Upper lobe of right lung (tissue), 1 donor: ENCODE results near the gene AARS1. TPM values are rescaled to one million over a fixed set of nuclear protein-coding genes. Genes with fewer than 3 reads are reported as not detected.
A peak's percentile ranks its signal among the peaks of the same experiment; 100 is the strongest.
"Not testable (repeated sequence)": the region's sequence is repeated elsewhere in the genome, so short reads cannot be mapped to it uniquely, and the experiment has no call there.

ENCODE experiments used
- ATAC-seq: fragments of 200-7000 bp; cut with Tn5 transposase; one replicate; pipeline ENCODE4 v1.9.1; 2020; ENCODE audit warnings: mild to moderate bottlenecking, moderate library complexity
- DNase-seq: peaks from one replicate; pipeline ENCODE4 v3.0.0-alpha.2; 2020
- H3K27ac ChIP-seq: fragments of 200-600 bp; one replicate; pipeline ENCODE4 v1.8.0; 2022
- H3K27me3 ChIP-seq: fragments of 200-600 bp; one replicate; pipeline ENCODE4 v1.8.0; 2022; ENCODE audit warnings: mild to moderate bottlenecking
- H3K36me3 ChIP-seq: fragments of 200-600 bp; one replicate; pipeline ENCODE4 v1.8.0; 2022
- H3K4me1 ChIP-seq: fragments of 200-600 bp; one replicate; pipeline ENCODE4 v1.8.0; 2022
- H3K4me3 ChIP-seq: fragments of 200-600 bp; one replicate; pipeline ENCODE4 v1.8.0; 2022; ENCODE audit warnings: mild to moderate bottlenecking
- H3K9me3 ChIP-seq: fragments of 200-600 bp; one replicate; pipeline ENCODE4 v1.8.0; 2022
- intact Hi-C: fragments of 100-400 bp; cut with DNase I; formaldehyde crosslinking; loops from one replicate; pipeline ENCODE4 v1.11.0; 2022
- total RNA-seq: library from RNA; stranded (reverse); fragmentation: NEBNext Ultra II Directional; extraction: Animal tissue kit (Norgen Biotek cat#: 25700); gene quantifications from one replicate; pipeline ENCODE4 v1.2.1, GENCODE V29; 2021
- TF ChIP-seq, protein P1 (sequence below): fragments of 200-600 bp; IDR thresholded peaks from one replicate; pipeline ENCODE4 v1.8.0; 2022; ENCODE audit warnings: antibody characterized with exemption
- donor health status: DM: no; HTN: yes; CAD: no; lungs with severe emphysema.

Gene AARS1
- total RNA-seq, 1 donor from 2014 or later, result 113 TPM

- H3K4me1 ChIP-seq, result peaks cover 4% of the 10 kb centered on the region
- no peak overlapping the region for H3K27ac ChIP-seq
- TF ChIP-seq, protein P1, sequence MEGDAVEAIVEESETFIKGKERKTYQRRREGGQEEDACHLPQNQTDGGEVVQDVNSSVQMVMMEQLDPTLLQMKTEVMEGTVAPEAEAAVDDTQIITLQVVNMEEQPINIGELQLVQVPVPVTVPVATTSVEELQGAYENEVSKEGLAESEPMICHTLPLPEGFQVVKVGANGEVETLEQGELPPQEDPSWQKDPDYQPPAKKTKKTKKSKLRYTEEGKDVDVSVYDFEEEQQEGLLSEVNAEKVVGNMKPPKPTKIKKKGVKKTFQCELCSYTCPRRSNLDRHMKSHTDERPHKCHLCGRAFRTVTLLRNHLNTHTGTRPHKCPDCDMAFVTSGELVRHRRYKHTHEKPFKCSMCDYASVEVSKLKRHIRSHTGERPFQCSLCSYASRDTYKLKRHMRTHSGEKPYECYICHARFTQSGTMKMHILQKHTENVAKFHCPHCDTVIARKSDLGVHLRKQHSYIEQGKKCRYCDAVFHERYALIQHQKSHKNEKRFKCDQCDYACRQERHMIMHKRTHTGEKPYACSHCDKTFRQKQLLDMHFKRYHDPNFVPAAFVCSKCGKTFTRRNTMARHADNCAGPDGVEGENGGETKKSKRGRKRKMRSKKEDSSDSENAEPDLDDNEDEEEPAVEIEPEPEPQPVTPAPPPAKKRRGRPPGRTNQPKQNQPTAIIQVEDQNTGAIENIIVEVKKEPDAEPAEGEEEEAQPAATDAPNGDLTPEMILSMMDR, result no peak
- H3K9me3 ChIP-seq, result peaks cover 5% of the 10 kb centered on the region
- H3K4me3 ChIP-seq, result no peak overlapping the region
- ATAC-seq (no peak), DNase-seq (no peak)
- intact Hi-C loops, result no loop called here
- no peaks in the 10 kb centered on the region for H3K36me3 ChIP-seq
- H3K27me3 ChIP-seq, result no peaks in the 10 kb centered on the region
These were observed 11.8 kb upstream of the AARS1 start for GRCh38 chr16:70301121-70301520.

DNA sequence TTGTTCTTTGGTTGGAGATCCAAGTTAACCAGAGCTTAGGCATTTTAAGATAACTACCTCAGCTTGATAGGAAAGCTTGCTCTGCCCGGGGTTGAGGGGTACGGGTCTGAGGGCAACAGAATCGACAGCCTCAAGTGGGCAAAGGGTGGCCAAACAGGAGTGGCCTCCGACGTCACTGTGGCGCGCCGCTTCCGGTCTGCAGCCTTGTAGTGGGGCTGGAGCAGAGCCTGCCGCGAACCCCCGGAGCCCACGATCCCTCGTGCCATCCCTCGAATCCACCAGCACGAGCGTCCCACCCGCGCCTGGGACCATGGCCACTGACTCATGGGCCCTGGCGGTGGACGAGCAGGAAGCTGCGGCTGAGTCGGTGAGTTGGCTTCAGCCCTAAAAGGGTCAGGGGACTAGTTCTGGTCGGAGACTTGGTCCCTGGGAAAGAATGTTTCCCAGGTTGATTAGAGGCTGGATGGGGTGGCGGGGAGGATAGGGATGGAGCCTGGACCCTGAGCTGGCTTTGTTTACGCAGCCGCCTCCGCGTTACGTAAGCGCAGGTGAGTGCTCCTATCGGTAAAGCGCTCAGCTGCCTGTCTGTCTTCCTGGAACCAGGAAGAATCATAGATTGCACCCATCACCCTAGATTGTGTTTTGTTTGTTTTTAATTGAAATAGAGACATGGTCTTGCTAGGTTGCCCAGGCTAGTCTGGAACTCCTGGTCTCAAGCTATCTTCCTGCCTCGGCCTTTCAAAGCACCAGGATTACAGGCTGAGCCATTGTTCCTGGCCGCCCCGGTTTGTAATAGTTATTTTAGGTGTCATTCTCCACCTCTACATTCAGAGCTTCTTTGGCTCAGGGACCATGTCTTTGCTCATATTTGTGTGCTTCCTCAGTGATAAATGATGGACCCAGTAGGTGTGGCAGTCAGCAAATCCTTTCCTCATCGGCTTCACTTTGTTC is 10.0 kb upstream of the AARS1 start, which contains the start of gene DDX19B:
Gene DDX19B (plus strand): TSS at position 199 of the 951 bp plus-strand sequence. CDS start 112 bp downstream, at position 311.
- DNase-seq (peak; percentile 93), ATAC-seq (peak; percentile 97)
- Histone ChIP-seq H3K36me3 (no peaks in the 10 kb centered on the region), H3K4me1 (peaks cover 4% of the 10 kb centered on the region), H3K4me3 (peak within 1 kb of the TSS; percentile 81), H3K27me3 (no peaks in the 10 kb centered on the region), H3K9me3 (peaks cover 5% of the 10 kb centered on the region), H3K27ac (peak within 1 kb of the TSS; percentile 95)
- TF ChIP-seq, protein P1, result no peak
- intact Hi-C loops, result no loop called here

- Histone ChIP-seq H3K4me3 (no peak overlapping the region), H3K9me3 (peaks cover under 1% of the 10 kb centered on the region), H3K36me3 (no peaks in the 10 kb centered on the region), H3K4me1 (peaks cover 4% of the 10 kb centered on the region), H3K27me3 (no peaks in the 10 kb centered on the region), H3K27ac (no peak overlapping the region)
- no peak for DNase-seq
- ATAC-seq, result no peak
- TF ChIP-seq, protein P1, result no peak
- intact Hi-C loops, result no loop called here
These were observed 6.3 kb upstream of the AARS1 start for GRCh38 chr16:70295634-70296033.

DNA sequence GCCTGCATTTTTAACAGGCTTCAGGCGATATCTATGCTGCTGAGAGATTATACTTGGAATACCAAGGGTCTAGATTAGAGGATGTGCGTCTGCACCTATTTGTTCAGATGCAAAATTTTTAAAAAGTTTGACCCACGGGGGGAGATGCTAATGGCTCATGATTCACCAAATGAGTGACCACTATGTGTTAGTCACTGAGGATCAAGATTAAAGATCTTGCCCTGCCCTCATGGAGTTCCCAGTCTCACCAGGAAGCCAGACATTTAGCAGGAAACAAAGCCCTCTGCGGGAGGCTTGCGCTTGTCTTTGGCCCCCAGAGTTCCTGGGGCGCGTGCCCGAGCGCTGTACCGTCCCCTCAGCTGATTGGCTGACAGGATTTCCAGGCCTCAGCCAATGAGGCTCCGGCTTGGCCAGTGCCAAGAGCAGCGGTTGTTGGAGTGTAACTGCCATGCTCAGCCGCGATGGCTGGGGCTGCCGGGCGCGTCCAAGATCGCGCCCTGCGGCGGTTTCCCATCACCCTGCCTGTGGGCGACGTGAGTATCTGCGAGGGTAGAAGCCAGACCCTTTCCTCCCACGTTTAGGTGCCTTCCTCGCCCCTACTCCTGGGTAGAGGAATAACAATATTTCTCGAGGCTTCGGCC is 5.2 kb upstream of the AARS1 start:
- TF ChIP-seq, protein P1, result no peak
- Histone ChIP-seq H3K4me3 (no peak overlapping the region), H3K36me3 (no peaks in the 10 kb centered on the region), H3K27ac (no peak overlapping the region), H3K4me1 (peaks cover 4% of the 10 kb centered on the region), H3K27me3 (no peaks in the 10 kb centered on the region), H3K9me3 (no peaks in the 10 kb centered on the region)
- intact Hi-C loops, result no loop called here
- peak; percentile 57 for DNase-seq
- no peak for ATAC-seq

- ATAC-seq, H3K27ac ChIP-seq, H3K9me3 ChIP-seq, H3K36me3 ChIP-seq, intact Hi-C loops, H3K4me3 ChIP-seq, H3K27me3 ChIP-seq: not testable (repeated sequence)
- peak; percentile 16 for DNase-seq
- peaks cover 11% of the 10 kb centered on the region for H3K4me1 ChIP-seq
These were observed 2.8 kb upstream of the AARS1 start for GRCh38 chr16:70292148-70292547.
